SHP77 (cell line): ENCODE results near the gene FDXR.

Source experiments
- DNase-seq, 2 experiments: peaks; one replicate each; lab custom pipeline; 2025; lab: John Stamatoyannopoulos, UW

The FDXR gene

DNA sequence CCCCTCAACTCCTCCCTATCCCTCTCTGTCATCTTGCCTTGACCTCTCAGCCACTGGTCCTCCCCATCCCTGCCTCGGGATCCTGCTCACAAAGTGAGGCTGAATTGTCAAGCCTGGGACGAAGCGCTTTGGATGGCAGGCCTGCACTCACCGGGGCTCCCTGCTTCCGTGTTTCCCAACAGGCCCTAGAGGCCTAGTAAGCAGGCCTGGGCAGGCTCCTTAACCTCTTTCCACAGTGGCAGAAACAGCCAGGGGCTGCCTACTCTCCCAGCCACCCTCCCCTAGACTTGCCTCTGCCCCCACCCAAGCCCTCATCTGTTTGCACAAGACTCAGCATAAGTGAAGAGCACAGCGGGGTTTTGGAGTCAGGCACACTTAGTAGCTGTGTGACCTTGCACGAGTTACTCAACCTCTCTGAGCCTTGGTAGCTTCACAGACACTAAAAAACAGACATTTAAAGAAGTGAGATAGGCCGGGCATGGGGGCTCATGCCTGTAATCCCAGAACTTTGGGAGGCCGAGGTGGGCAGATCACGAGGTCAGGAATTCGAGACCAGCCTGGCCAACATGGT, 25.7 kb upstream of the FDXR start:
- no peak for DNase-seq

GRCh38 chr17:74893936-74894671, 21.3 kb upstream of the FDXR start:
- DNase-seq, result no peak

GRCh38 chr17:74892974-74893911, 20.4 kb upstream of the FDXR start, which contains the start of gene FADS6:
Gene FADS6 (minus strand): TSS chr17:74893633. CDS start chr17:74893595, 38 bp downstream.
- no peak for DNase-seq

GRCh38 chr17:74892013-74892841, 19.4 kb upstream of the FDXR start:
- DNase-seq, result peak in 1 of 2 experiments; percentile 16

- no peak for DNase-seq
These were observed 17.8 kb upstream of the FDXR start for GRCh38 chr17:74890554-74890953.

DNA sequence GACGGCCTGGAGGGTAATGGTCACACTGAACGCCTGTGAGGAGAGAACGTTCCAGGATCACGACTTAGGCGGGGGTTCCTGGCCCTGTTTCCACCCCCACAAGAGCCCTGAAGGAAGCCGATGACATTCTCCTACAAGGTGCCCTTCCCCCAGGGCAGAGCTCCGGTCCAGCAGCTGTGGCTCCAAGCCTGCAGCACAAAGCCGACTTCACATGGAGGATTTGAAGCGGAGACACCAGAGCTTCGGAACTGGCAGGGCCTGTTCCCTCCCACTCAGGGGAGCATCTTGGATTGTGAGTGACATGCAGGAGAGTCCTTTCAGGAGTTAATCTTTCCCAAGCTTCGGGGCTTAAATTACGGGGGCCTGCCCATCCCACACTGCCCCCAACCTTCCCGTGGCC, 15.7 kb upstream of the FDXR start:
- no peak for DNase-seq

DNA sequence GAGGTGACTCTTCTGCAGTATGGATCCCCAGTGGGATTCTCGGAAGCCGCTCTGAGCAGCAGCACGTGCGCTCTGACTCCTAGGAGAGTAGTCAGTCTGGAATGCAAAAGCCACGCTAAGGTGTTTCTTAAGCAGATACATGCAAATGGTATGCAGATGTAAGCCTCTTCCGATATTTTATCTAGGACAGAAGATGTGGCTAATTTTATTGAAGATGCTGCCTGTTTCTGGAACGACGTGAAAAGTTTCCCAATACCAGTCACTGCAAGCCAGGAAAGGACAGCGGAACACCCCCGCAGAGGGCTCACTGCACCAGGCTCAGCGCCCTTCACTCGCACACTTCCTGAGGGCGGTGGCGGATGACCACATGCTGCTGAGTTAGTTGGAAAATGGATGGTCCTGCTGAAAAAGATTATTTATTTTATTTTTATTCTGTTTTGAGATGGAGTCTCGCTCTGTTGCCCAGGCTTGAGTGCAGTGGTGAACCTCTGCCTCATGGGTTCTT, 10.5 kb upstream of the FDXR start:
- DNase-seq, result no peak

DNA sequence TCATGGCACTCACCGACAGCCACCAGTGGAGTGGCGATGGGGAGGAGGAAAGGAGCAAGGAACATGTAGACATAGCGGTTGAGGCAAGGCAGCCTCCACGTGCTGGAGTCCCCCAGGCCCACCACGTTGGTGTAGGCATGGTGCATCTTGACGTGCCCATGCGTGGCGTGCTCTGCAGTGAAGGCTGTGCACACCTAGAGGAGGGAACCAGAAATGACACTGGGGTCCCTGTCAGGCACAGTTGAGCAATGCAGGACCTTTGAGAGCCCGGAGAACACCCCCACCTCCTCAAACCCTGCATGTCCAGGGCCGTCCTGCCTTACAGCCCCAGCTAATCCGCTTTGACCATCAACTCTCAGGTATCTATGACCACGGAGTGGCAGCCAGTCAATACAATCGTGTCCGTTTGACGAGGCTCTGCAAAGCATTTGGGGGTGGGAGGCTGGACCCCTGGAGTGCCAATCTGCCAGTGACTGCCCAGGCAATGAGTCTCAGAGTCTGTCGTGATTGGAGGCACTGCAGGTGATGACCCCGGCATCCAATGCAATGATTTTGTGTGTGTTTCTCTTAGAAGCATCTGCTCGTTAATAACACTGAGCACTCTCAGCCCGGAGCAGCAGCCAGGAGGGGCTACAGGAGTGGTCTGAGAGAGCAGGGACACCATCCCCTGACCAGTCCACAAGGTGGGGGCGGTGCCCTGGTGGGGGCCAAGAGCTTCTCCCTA, 9.9 kb upstream of the FDXR start:
- no peak for DNase-seq

- DNase-seq, result no peak
These were observed 8.3 kb upstream of the FDXR start for GRCh38 chr17:74881073-74881472.

GRCh38 chr17:74879308-74879707, 6.5 kb upstream of the FDXR start:
- no peak for DNase-seq

DNA sequence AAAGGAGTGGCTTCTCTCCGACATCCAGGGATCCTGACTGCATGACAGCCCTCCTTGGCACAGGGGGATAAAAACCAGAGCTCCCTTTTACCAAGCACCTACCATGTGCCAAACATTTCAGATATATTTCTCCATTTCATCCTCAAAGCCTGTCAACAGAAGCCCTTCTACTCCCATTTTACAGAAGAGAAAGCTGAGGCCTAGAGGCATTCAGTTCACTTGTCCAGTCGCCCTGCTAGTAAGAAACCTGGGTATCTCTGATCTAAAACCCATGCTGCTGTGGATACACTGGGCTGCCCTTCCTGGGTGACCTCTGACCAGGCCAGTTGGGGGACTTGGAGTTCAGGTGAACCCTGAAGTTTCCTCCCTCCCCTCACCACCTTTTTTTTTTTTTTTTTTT, 5.9 kb upstream of the FDXR start:
- no peak for DNase-seq

- peak in 1 of 2 experiments; percentile 36 for DNase-seq
These were observed 5.1 kb upstream of the FDXR start for GRCh38 chr17:74877592-74878548.

DNA sequence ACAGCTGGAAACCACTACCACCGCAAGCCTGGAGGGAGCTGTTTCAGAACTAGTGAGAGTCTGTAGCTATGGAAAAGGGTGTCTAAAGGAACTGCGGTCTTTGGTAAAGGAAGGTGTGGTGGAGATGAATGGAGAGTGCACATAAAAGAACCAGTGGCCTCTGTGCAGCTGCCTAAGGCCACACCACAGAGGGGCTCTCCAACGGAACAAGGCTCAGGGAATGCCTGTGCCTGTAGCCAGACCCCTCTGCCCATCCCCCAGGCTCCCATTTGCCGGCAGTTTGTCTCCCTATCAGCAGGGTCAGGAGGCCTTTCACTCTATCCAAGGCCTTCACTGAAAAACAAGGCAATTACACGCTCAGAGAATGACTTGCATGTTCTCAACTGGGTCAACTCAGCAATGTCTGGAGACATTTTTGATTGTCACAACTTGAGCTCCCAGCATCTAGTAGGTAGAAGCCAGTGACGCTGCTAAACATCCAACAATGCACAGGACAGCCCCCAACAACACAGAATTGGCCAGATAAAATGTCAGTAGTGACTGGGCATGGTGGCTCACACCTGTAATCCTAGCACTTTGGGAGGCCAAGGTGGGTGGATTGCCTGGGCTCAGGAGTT, 3.3 kb upstream of the FDXR start:
- no peak for DNase-seq

- DNase-seq, result no peak
These were observed 2.6 kb upstream of the FDXR start for GRCh38 chr17:74875155-74875976.

GRCh38 chr17:74874615-74875037, 1.8 kb upstream of the FDXR start:
- no peak for DNase-seq

- peak; percentile 30 to 48 for DNase-seq
These were observed 1.2 kb upstream of the FDXR start for GRCh38 chr17:74873874-74874614.

GRCh38 chr17:74873037-74873873, 461 bp upstream of the FDXR start:
- peak; percentile 100 for DNase-seq
